Fibroblast of the aortic adventitia (primary cell): ENCODE results near the gene P4HTM. TPM values are rescaled to one million over a fixed set of nuclear protein-coding genes. Genes with fewer than 3 reads are reported as not detected.

Source experiments
- DNase-seq: peaks from one replicate; pipeline ENCODE4 v3.0.0-alpha.2; 2010; ENCODE audit warnings: low read depth
- H3K4me3 ChIP-seq: 2 replicates; pipeline ENCODE4 v1.5.1; 2011; ENCODE audit warnings: low read depth, mild to moderate bottlenecking, control low read depth, low read length, moderate library complexity
- total RNA-seq: library from RNA; depleted of rRNA; stranded (reverse); fragments of >200 nt; gene quantifications from 2 replicates; pipeline ENCODE4 v1.2.3, GENCODE V29; 2012; ENCODE audit warnings: low replicate concordance
- TF ChIP-seq, protein P1 (sequence below): IDR thresholded peaks from 2 replicates; pipeline ENCODE4 v1.5.1; 2011; ENCODE audit warnings: mild to moderate bottlenecking, low read length, control low read depth, inconsistent platforms; ENCODE audit not compliant: insufficient read depth

Gene P4HTM, protein sequence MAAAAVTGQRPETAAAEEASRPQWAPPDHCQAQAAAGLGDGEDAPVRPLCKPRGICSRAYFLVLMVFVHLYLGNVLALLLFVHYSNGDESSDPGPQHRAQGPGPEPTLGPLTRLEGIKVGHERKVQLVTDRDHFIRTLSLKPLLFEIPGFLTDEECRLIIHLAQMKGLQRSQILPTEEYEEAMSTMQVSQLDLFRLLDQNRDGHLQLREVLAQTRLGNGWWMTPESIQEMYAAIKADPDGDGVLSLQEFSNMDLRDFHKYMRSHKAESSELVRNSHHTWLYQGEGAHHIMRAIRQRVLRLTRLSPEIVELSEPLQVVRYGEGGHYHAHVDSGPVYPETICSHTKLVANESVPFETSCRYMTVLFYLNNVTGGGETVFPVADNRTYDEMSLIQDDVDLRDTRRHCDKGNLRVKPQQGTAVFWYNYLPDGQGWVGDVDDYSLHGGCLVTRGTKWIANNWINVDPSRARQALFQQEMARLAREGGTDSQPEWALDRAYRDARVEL
- 22.2 and 49.1 TPM in 2 replicates for total RNA-seq

DNA sequence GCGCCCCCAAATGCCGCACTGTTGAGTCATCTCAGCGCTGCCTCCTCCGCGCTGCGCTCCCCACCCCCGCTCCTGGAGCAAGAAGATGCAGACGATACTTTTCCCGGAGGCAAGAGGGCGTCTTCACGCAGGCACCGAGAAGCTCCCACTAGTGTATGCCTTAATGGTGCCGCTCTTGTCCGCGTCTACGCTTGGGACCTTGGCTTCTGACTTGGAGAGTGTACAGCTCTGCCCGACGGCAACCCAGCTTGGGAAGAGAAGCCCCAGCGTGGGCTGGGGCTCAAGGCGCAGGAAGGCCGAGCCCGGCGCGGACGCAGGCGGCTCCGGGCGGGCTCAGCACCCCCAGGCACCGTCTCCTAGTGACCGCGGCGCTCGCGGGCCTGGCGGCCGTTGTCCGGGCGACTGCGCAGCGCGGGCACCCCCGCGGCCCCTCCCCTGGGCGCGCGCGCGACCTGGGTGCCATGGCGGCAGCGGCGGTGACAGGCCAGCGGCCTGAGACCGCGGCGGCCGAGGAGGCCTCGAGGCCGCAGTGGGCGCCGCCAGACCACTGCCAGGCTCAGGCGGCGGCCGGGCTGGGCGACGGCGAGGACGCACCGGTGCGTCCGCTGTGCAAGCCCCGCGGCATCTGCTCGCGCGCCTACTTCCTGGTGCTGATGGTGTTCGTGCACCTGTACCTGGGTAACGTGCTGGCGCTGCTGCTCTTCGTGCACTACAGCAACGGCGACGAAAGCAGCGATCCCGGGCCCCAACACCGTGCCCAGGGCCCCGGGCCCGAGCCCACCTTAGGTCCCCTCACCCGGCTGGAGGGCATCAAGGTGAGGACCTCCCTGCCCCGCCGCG is at the start of gene P4HTM:
Gene P4HTM, plus strand, starts transcription at position 446 of the 840 bp plus-strand sequence. Its CDS starts 16 bp downstream, at position 462.
- TF ChIP-seq, protein P1, sequence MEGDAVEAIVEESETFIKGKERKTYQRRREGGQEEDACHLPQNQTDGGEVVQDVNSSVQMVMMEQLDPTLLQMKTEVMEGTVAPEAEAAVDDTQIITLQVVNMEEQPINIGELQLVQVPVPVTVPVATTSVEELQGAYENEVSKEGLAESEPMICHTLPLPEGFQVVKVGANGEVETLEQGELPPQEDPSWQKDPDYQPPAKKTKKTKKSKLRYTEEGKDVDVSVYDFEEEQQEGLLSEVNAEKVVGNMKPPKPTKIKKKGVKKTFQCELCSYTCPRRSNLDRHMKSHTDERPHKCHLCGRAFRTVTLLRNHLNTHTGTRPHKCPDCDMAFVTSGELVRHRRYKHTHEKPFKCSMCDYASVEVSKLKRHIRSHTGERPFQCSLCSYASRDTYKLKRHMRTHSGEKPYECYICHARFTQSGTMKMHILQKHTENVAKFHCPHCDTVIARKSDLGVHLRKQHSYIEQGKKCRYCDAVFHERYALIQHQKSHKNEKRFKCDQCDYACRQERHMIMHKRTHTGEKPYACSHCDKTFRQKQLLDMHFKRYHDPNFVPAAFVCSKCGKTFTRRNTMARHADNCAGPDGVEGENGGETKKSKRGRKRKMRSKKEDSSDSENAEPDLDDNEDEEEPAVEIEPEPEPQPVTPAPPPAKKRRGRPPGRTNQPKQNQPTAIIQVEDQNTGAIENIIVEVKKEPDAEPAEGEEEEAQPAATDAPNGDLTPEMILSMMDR, result peak; percentile 62
- H3K4me3 ChIP-seq, result peak within 1 kb of the TSS; percentile 89
- DNase-seq, result peak; percentile 94

DNA sequence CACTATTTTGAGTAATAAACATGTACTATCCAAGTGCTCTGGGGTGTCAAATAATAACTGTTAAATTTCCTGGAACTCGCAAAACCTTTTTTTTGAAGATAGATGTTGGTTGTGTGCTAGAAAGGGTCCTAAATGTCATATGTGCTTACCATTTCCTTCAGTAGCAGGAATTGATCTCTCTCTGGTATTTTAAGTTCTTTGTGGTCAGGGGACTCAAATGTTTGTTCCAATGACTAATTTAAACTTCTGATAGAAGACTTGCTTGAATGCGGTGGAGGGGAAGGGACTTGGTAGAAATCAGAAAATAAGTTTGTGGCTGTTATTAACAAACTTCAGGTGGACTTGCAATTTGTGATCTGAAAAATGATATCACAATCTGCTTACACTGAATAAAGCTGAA is 44.6 kb upstream of the P4HTM start:
- H3K4me3 ChIP-seq, result no peak overlapping the region
- DNase-seq, result no peak
- TF ChIP-seq, protein P1, result no peak

DNA sequence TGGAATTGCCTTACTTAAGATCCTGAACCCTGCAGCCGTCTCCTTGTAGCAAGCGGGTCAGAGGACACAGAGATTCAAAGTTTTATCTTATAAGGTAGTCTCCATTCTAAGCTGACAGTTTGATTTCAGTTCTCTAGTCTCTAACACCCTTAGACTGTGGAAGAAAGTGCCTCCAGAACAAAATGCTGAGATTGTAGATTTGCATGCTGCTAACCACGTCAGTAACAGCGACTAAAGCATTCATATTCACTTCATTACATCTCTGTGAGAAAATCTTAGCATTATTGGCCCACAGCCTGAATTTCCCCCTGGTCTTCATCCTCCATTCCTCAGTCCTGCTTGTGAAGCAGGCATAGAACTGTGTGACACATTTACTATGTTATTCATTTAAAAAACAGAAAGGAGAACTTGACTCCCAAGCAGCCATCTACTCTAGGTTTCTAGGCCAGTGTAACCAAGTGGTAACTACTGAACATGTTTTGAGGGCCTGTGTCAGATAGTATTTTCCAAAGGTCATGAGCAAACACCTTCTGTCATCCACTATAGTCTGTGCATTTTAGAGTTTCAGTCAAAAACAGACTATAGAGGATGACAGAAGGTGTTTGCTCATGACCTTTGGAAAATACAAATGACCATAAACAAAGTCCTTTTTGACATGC is 44.0 kb upstream of the P4HTM start:
- DNase-seq, result no peak
- no peak overlapping the region for H3K4me3 ChIP-seq
- TF ChIP-seq, protein P1, result no peak

DNA sequence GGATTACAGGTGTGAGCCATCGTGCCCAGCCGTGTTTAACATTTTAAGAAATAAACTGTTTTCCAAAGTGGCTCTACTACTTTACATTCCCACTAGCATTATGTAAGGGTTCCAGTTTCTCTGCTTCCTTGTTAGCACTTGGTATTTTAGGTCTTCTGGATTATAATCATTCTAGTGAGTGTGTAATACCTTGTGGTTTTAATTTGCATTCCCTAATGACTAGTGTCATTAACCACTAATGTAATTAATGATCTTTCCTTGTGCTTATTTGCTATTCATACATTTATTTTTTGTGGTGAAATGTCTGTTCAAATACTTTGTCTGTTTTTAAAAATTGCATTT is 40.7 kb upstream of the P4HTM start:
- H3K4me3 ChIP-seq, result no peak overlapping the region
- TF ChIP-seq, protein P1, result no peak
- DNase-seq, result no peak

DNA sequence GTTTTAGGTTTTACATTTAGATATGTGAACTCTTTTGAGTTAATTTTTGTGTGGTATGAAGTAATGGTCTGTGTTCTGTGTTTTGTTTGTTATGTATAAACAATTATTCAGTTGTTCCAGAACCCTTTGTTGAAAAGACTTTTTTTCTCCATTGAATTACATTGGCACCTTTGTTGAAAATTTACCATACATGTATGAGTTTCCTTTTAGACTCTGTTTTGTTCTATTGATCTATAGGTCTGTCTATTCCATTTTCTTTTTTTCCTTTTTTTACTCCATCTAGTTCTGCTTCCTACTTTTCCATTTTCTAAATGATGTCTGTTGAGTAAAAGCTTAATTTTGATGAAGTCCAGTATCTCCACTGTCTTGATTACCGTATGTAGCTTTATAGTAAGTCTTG is 40.0 kb upstream of the P4HTM start:
- H3K4me3 ChIP-seq, result no peak overlapping the region
- no peak for DNase-seq
- TF ChIP-seq, protein P1, result no peak

DNA sequence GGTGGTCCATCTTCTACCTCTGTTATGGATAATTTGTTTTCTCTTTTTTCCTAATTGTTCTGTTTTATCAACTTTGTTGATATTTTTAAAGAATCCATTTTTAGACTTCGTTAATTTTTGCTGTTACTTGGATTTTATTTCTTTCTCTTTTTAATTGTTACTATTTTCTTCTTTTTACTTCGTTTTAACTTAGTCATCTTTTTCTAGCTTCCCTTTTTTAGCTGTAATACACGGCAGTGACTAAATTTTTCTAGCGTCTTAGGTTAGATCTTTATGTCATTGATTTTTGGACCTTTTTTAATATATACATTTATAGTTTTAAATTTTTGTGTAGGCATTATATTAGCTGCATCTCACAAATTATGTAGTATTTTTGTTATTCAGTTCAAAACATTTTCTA is 38.3 kb upstream of the P4HTM start:
- TF ChIP-seq, protein P1, result no peak
- DNase-seq, result no peak
- H3K4me3 ChIP-seq, result no peak overlapping the region
